Measurements from ENCODE around the gene CALD1. TPM values are rescaled to one million over a fixed set of nuclear protein-coding genes. Genes with fewer than 3 reads are reported as not detected.

The CALD1 gene
- polyA plus RNA-seq, 2 of the 4 experiments (the other 2 are of a cell fraction): 136 to 150 TPM

DNA sequence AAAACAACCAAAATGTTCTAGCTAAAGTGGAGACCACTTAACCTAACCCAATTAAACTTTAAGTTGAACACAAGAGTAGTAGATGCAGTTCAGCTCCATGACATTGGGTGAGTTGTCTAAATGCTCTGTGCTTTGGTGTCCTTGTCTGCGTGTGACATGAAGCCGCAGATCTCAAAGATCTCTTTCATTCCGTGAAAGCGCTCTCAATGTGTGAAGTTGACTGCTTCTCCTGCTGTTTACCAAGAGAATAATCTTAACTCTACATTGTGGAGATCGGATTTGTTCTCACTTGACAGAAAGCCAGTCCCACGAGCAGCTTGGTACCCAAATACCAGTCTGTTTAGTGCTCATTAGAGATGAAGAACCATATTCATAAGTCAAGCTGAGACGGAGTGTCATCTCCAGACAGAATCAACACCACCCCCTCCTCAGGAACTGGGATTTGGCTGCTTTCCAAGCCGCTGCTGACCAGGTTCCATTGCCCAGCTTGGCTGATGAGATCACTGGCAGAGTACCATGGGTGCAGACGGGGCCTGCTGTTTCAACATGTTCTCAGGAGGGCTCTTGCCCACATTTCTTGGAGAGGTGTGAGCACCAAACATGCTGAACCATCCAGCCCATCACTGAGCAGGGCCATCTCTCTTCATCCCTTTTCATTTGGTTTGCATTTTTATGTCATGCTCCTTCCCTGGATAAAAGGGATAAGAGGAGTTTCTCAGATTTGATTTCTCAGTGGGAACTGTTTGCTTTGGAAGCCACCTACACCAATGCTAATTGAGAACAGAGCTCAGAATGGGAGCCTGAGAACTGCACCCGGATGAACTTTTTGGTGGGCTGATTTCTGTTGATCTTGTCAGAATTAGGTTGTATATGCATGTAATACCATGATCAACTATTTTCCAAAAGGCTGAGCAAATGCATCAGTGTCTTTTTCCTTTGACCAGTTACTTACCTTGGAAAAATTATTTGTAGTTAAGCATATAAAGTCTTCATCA, 111.1 kb downstream of the CALD1 start:
- ATAC-seq (peak; percentile 11; a peak in 4 of 6 replicates), FAIRE-seq (no peak), DNase-seq (ENCODE audit: low read depth in 1 of 2, low spot score in 1 of 2) (peak in 1 of 2 experiments; percentile 49)
- TF ChIP-seq EP300 (IDR thresholded peaks at IDR 0.05): 0 out of 5 replicates have a peak, but pooled peaks of 1 of the 2 experiments have one; percentile 13
- no peak for TF ChIP-seq HOXB13 (CRISPR knock-in tag; IDR thresholded peaks at IDR 0.05; ENCODE audit: low read depth)
- peak overlapping the region; percentile 89 for H3K4me2 ChIP-seq
- peaks cover 65% of the 10 kb centered on the region for H3K4me1 ChIP-seq
- no peaks in the 10 kb centered on the region for H3K9me3 ChIP-seq
- WGBS (ENCODE audit: missing lambda C conversion rate): 59% methylated on average over 10 of the region's 10 CpGs
- ChIA-PET CTCF (interaction anchor here (0.9 to 1.2 kb wide), 4 partner anchors 10 to 201 kb away, joined by 3 read pairs; no protein-coding TSS in a partner anchor), POLR2A (interaction anchor here (0.6 to 1.0 kb wide), 9 partner anchors 9 to 200 kb away, joined by 3 to 5 read pairs (median 3); partner anchors contain the start of gene CALD1)
- H3K27ac ChIP-seq: peak overlapping the region; percentile 85 to 89
- H3K4me3 ChIP-seq: no peak overlapping the region

DNA sequence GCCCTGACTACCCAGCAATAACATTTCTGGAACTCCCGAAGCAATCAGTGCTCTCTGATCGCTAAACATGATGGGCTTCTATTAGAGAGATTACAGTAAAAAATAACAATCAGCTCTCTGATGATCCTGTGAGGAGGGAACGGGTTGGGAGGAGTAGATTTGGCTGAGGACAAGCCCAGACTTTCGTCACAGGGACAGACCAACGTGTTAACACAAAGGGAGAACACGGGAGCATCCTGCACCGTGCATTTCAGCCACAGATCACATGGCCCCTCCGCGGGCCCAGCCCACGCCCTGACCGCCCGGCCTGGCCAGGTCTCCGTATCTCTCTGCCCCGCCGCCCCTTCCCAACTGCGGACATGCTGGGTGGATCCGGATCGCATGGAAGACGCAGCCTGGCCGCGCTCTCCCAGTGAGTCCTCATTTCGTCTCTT, 111.8 kb downstream of the CALD1 start:
- no peak for FAIRE-seq
- CTCF ChIA-PET: interaction anchor here (1.0 to 1.1 kb wide), 2 partner anchors 11 to 201 kb away, joined by 3 read pairs; no protein-coding TSS in a partner anchor
- TF ChIP-seq POLR2AphosphoS2 (conservative IDR thresholded peaks at IDR 0.05; ENCODE audit: low read length) (no peak), EHF (CRISPR knock-in tag; IDR thresholded peaks at IDR 0.05) (no peak), EHMT2 (IDR thresholded peaks at IDR 0.05; ENCODE audit: low read depth) (no peak), HOXA7 (CRISPR knock-in tag; IDR thresholded peaks at IDR 0.05) (no peak), HEYL (CRISPR knock-in tag; IDR thresholded peaks at IDR 0.05) (no peak), RAD21 (conservative IDR thresholded peaks at IDR 0.05 in 1 of 2, IDR thresholded peaks at IDR 0.05 in 1 of 2) (no peak), RCOR1 (IDR thresholded peaks at IDR 0.05; ENCODE audit: low read depth, low read length) (no peak), RNF2 (IDR thresholded peaks at IDR 0.05; ENCODE audit: borderline replicate concordance, low read depth) (no peak; the same call in 1 of the 2 replicates), JUN (IDR thresholded peaks at IDR 0.05) (peak; percentile 39 to 68; a peak in 3 of 5 replicates), EP300 (IDR thresholded peaks at IDR 0.05) (no peak), RARB (CRISPR knock-in tag; IDR thresholded peaks at IDR 0.05) (no peak), NPAS2 (CRISPR knock-in tag; IDR thresholded peaks at IDR 0.05; ENCODE audit: borderline replicate concordance) (no peak), ESRRA (IDR thresholded peaks at IDR 0.05; ENCODE audit: borderline replicate concordance, low read length) (no peak), PHF8 (IDR thresholded peaks at IDR 0.05; ENCODE audit: borderline replicate concordance, low read depth) (peak; percentile 53; the same call in 1 of the 2 replicates), KDM5A (IDR thresholded peaks at IDR 0.05) (no peak), ZSCAN20 (CRISPR knock-in tag; IDR thresholded peaks at IDR 0.05) (no peak), CBX2 (IDR thresholded peaks at IDR 0.05; ENCODE audit: borderline replicate concordance, low read depth) (no peak), ZNF302 (CRISPR knock-in tag; IDR thresholded peaks at IDR 0.05) (no peak), ZC3H11A (IDR thresholded peaks at IDR 0.05) (no peak)
- TF ChIP-seq, protein P1, sequence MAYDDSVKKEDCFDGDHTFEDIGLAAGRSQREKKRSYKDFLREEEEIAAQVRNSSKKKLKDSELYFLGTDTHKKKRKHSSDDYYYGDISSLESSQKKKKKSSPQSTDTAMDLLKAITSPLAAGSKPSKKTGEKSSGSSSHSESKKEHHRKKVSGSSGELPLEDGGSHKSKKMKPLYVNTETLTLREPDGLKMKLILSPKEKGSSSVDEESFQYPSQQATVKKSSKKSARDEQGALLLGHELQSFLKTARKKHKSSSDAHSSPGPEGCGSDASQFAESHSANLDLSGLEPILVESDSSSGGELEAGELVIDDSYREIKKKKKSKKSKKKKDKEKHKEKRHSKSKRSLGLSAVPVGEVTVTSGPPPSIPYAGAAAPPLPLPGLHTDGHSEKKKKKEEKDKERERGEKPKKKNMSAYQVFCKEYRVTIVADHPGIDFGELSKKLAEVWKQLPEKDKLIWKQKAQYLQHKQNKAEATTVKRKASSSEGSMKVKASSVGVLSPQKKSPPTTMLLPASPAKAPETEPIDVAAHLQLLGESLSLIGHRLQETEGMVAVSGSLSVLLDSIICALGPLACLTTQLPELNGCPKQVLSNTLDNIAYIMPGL (CRISPR knock-in tag; IDR thresholded peaks at IDR 0.05; ENCODE audit: borderline replicate concordance): no peak
- TF ChIP-seq, protein P2, sequence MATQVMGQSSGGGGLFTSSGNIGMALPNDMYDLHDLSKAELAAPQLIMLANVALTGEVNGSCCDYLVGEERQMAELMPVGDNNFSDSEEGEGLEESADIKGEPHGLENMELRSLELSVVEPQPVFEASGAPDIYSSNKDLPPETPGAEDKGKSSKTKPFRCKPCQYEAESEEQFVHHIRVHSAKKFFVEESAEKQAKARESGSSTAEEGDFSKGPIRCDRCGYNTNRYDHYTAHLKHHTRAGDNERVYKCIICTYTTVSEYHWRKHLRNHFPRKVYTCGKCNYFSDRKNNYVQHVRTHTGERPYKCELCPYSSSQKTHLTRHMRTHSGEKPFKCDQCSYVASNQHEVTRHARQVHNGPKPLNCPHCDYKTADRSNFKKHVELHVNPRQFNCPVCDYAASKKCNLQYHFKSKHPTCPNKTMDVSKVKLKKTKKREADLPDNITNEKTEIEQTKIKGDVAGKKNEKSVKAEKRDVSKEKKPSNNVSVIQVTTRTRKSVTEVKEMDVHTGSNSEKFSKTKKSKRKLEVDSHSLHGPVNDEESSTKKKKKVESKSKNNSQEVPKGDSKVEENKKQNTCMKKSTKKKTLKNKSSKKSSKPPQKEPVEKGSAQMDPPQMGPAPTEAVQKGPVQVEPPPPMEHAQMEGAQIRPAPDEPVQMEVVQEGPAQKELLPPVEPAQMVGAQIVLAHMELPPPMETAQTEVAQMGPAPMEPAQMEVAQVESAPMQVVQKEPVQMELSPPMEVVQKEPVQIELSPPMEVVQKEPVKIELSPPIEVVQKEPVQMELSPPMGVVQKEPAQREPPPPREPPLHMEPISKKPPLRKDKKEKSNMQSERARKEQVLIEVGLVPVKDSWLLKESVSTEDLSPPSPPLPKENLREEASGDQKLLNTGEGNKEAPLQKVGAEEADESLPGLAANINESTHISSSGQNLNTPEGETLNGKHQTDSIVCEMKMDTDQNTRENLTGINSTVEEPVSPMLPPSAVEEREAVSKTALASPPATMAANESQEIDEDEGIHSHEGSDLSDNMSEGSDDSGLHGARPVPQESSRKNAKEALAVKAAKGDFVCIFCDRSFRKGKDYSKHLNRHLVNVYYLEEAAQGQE (IDR thresholded peaks at IDR 0.05): no peak
- TF ChIP-seq, protein P3, sequence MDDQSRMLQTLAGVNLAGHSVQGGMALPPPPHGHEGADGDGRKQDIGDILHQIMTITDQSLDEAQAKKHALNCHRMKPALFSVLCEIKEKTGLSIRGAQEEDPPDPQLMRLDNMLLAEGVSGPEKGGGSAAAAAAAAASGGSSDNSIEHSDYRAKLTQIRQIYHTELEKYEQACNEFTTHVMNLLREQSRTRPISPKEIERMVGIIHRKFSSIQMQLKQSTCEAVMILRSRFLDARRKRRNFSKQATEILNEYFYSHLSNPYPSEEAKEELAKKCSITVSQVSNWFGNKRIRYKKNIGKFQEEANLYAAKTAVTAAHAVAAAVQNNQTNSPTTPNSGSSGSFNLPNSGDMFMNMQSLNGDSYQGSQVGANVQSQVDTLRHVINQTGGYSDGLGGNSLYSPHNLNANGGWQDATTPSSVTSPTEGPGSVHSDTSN (IDR thresholded peaks at IDR 0.05): no peak
- TF ChIP-seq, protein P4, sequence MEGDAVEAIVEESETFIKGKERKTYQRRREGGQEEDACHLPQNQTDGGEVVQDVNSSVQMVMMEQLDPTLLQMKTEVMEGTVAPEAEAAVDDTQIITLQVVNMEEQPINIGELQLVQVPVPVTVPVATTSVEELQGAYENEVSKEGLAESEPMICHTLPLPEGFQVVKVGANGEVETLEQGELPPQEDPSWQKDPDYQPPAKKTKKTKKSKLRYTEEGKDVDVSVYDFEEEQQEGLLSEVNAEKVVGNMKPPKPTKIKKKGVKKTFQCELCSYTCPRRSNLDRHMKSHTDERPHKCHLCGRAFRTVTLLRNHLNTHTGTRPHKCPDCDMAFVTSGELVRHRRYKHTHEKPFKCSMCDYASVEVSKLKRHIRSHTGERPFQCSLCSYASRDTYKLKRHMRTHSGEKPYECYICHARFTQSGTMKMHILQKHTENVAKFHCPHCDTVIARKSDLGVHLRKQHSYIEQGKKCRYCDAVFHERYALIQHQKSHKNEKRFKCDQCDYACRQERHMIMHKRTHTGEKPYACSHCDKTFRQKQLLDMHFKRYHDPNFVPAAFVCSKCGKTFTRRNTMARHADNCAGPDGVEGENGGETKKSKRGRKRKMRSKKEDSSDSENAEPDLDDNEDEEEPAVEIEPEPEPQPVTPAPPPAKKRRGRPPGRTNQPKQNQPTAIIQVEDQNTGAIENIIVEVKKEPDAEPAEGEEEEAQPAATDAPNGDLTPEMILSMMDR (IDR thresholded peaks at IDR 0.05): no peak

More for the DNA sequence above, 111.8 kb downstream of the CALD1 start:
- ATAC-seq (peak; percentile 95 to 96), DNase-seq (ENCODE audit: low read depth in 1 of 2, low spot score in 1 of 2) (peak; percentile 90 to 97)
- Histone ChIP-seq H3K9me3 (peaks cover 6% of the 10 kb centered on the region; the same call in 2 of the 3 replicates), H3K4me2 (peak overlapping the region; percentile 89), H3K27ac (peak overlapping the region; percentile 85 to 89), H3K4me3 (peak overlapping the region; percentile 65), H3K4me1 (peaks cover 58% of the 10 kb centered on the region)
- POLR2A ChIA-PET: interaction anchor here (0.6 to 1.0 kb wide), 9 partner anchors 8 to 201 kb away, joined by 3 to 5 read pairs (median 3); partner anchors contain the start of gene CALD1
- WGBS (ENCODE audit: missing lambda C conversion rate): under 1% methylated on average over 22 of the region's 22 CpGs

Data from A549 (cell line).